ENCODE measurements around the gene TRAF3.

The TRAF3 gene

GRCh38 chr14:102937331-102938175 is 160.3 kb downstream of the TRAF3 start:
- DNase-seq (ENCODE audit: low read depth) = no peak
- H3K4me3 ChIP-seq (ENCODE audit: low read depth, low read length) = no peak overlapping the region
- no peak for TF ChIP-seq CTCF (IDR thresholded peaks at IDR 0.05; ENCODE audit: control insufficient read depth, extremely low read depth, insufficient read depth)

GRCh38 chr14:102938191-102938590 is 160.9 kb downstream of the TRAF3 start:
- TF ChIP-seq CTCF (IDR thresholded peaks at IDR 0.05; ENCODE audit: control insufficient read depth, extremely low read depth, insufficient read depth) = no peak
- no peak for DNase-seq (ENCODE audit: low read depth)
- H3K4me3 ChIP-seq (ENCODE audit: low read depth, low read length) = no peak overlapping the region

GRCh38 chr14:102939329-102939728 is 162.1 kb downstream of the TRAF3 start:
- no peak for DNase-seq (ENCODE audit: low read depth)
- no peak overlapping the region for H3K4me3 ChIP-seq (ENCODE audit: low read depth, low read length)
- no peak for TF ChIP-seq CTCF (IDR thresholded peaks at IDR 0.05; ENCODE audit: control insufficient read depth, extremely low read depth, insufficient read depth)

GRCh38 chr14:102939820-102940561 is 162.7 kb downstream of the TRAF3 start:
- no peak overlapping the region for H3K4me3 ChIP-seq (ENCODE audit: low read depth, low read length)
- DNase-seq (ENCODE audit: low read depth) = peak; percentile 58
- peak; percentile 33; the same call in 1 of the 2 replicates for TF ChIP-seq CTCF (IDR thresholded peaks at IDR 0.05; ENCODE audit: control insufficient read depth, extremely low read depth, insufficient read depth)

- TF ChIP-seq CTCF (IDR thresholded peaks at IDR 0.05; ENCODE audit: control insufficient read depth, extremely low read depth, insufficient read depth) = no peak
- no peak for DNase-seq (ENCODE audit: low read depth)
- H3K4me3 ChIP-seq (ENCODE audit: low read depth, low read length) = no peak overlapping the region
Measured at GRCh38 chr14:102940729-102941362, 163.6 kb downstream of the TRAF3 start.

GRCh38 chr14:102941419-102942011 is 164.3 kb downstream of the TRAF3 start:
- DNase-seq (ENCODE audit: low read depth) = no peak
- no peak overlapping the region for H3K4me3 ChIP-seq (ENCODE audit: low read depth, low read length)
- no peak for TF ChIP-seq CTCF (IDR thresholded peaks at IDR 0.05; ENCODE audit: control insufficient read depth, extremely low read depth, insufficient read depth)
